ENCODE data around the gene FGF11.

Gene FGF11

DNA sequence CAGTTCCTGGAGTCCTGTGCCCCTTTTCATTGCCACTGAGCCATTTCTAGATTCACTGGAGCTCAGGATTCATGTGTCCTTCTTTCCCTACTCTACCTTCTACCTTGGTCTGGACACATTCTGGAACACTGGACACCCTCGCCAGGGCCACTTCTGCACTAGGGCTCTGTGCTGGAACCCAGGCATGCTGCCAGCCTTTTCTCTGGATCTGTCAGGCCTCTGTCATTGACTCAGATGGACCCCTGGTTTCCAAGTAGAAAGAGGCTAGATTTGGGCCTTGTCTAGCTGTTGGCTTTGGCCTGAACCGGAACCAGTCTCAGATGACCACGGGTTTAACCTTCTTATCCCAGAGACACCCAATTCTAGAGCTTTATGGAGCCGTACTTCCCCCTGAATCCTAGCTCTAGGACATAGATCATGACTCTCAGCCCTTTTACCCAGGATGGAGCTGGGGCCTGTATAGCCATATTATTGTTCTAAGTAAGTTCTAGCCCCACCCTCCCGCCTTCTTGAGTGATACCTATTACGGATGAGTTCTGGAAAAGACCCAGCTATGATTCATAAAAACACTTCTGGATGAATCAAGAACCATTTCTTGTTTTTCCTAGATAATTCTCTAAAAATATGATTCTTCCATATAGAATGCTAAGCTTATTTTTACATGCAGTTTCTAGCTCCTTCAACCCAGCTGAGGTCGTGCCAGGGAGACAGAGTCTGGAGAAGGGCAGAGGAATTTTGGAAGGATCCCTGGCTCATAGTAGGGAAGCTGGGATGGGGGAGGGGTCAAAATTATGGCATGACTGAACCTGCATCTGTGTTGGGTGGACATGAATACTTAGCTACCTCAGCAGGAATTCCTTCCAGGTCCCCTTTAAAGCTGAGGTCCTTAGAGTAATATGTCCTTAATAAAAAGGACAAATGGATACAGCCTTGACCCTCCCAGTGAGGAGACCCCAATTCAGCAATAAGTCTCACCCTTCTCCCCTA is 4.5 kb downstream of the FGF11 start:
- DNase-seq, result no peak
- TF ChIP-seq GATA1 (IDR thresholded peaks at IDR 0.05; ENCODE audit: low read depth, low read length) (no peak), POLR2A (IDR thresholded peaks at IDR 0.05; ENCODE audit: low read length) (no peak)

- TF ChIP-seq GATA1 (IDR thresholded peaks at IDR 0.05; ENCODE audit: low read depth, low read length) (no peak), POLR2A (IDR thresholded peaks at IDR 0.05; ENCODE audit: low read length) (no peak)
- peak; percentile 74 to 75 for DNase-seq
These were observed 5.6 kb downstream of the FGF11 start, which contains the start of gene CHRNB1 for GRCh38 chr17:7444682-7445618. Gene CHRNB1 (plus strand): TSS chr17:7445061. CDS start chr17:7445128, 67 bp downstream.

- DNase-seq, result peak; percentile 63 to 65
- TF ChIP-seq GATA1 (IDR thresholded peaks at IDR 0.05; ENCODE audit: low read depth, low read length) (no peak), POLR2A (IDR thresholded peaks at IDR 0.05; ENCODE audit: low read length) (no peak)
These were observed 6.3 kb downstream of the FGF11 start for GRCh38 chr17:7445619-7445968.

GRCh38 chr17:7448461-7448860 is 9.1 kb downstream of the FGF11 start:
- no peak for DNase-seq
- TF ChIP-seq GATA1 (IDR thresholded peaks at IDR 0.05; ENCODE audit: low read depth, low read length), result no peak
- no peak for TF ChIP-seq POLR2A (IDR thresholded peaks at IDR 0.05; ENCODE audit: low read length)

DNA sequence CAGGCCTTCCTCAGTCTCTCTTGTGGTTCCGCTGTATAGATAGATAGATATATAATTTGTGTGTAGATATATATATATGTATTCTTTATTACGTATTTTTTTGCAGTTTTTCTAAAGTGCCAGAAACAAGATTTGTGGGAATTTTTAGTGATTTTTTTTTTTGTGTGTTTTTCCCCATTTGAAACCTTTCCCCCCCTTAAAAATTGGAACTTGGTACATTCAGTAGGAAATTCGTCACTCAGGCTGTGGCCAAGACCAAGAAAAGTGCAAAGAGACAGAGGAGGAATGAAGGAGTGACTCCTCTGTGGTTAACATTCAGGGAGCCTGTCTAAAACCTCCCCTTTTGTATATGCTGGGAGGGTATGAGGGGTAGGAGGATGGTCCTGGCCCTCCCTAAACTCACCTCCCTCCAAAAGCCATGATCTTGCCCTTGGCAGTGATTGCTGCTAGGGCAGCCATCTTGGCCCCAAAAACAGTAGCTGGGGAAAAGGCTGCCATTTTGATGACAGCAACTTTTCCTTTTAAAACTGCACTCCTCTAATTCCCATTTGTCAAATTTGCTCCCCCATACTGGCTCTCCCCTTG is 20.7 kb downstream of the FGF11 start:
- DNase-seq, result no peak
- no peak for TF ChIP-seq POLR2A (IDR thresholded peaks at IDR 0.05; ENCODE audit: low read length)
- TF ChIP-seq GATA1 (IDR thresholded peaks at IDR 0.05; ENCODE audit: low read depth, low read length), result no peak

- TF ChIP-seq GATA1 (IDR thresholded peaks at IDR 0.05; ENCODE audit: low read depth, low read length), result no peak
- no peak for DNase-seq
These were observed 21.7 kb downstream of the FGF11 start for GRCh38 chr17:7460850-7461660.

GRCh38 chr17:7462474-7463371 is 23.4 kb downstream of the FGF11 start:
- TF ChIP-seq GATA1 (IDR thresholded peaks at IDR 0.05; ENCODE audit: low read depth, low read length) (no peak), POLR2A (IDR thresholded peaks at IDR 0.05; ENCODE audit: low read length) (no peak)

DNA sequence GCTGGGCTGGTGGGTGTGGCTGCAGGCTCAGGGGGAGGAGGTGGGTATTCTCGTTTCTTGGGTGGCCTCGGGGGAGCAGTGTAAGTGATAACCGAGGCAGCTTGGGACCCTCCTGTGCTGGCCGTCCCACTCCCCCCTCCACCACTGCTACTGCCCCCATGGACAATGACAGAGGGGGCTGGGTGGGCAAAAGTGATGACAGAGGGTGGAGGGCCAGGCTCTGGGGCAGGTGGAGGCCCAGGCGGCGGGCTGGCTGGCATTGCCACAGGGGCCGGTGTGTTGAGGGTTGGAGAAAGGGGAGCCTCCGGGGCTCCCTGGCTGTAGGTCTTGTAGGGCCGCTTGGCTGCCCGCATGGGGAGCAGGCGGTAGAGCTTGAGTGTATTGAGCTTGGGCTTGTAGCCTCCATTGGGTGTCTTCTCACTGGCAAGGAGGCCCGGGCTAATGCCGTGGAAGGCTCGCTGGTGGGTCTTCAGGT is 24.1 kb downstream of the FGF11 start:
- TF ChIP-seq GATA1 (IDR thresholded peaks at IDR 0.05; ENCODE audit: low read depth, low read length) (no peak), POLR2A (IDR thresholded peaks at IDR 0.05; ENCODE audit: low read length) (no peak)
- DNase-seq, result no peak

More at GRCh38 chr17:7462474-7463371, 23.4 kb downstream of the FGF11 start:
- DNase-seq, result no peak

DNA sequence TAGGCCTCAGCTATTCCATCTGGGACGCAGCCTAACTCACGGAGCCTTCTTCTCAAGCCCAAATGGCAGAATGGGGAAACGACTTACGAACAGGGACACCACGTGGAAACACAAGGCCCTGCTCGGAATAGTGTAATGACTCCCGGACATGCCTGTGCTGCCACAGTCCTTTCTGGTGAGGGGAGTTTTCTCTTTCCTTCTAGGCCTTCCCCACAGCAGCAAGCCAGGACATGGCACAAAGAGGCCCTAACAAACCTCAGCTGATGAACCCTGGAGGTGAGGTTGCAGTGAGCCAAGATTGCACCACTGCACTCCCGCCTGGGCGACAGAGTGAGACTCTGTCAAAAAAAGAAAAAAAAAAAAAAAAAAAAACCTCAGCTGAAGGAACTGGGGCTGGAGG is 24.8 kb downstream of the FGF11 start:
- no peak for DNase-seq
- no peak for TF ChIP-seq POLR2A (IDR thresholded peaks at IDR 0.05; ENCODE audit: low read length)
- TF ChIP-seq GATA1 (IDR thresholded peaks at IDR 0.05; ENCODE audit: low read depth, low read length), result no peak

GRCh38 chr17:7465597-7466275 is 26.4 kb downstream of the FGF11 start:
- TF ChIP-seq GATA1 (IDR thresholded peaks at IDR 0.05; ENCODE audit: low read depth, low read length), result no peak
- TF ChIP-seq POLR2A (IDR thresholded peaks at IDR 0.05; ENCODE audit: low read length), result no peak
- no peak for DNase-seq

DNA sequence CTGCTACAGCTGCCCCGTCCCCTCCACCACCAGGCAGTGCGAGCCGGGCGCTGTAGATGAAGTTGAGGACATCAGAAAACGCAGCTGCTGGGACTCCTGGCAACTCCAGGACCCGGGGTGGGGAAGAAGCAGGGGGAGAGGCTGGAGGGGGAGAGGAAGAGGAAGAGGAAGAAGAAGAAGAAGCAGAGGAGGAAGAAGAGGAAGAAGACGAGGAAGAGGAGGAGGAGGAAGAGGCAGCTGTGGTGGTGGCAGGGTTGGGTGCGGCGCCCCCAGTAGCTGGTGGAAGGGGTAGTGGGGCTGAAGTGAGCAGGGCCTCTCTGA is 27.0 kb downstream of the FGF11 start:
- TF ChIP-seq GATA1 (IDR thresholded peaks at IDR 0.05; ENCODE audit: low read depth, low read length) (no peak), POLR2A (IDR thresholded peaks at IDR 0.05; ENCODE audit: low read length) (no peak)

More for the DNA sequence above, 27.0 kb downstream of the FGF11 start:
- DNase-seq, result no peak

All from erythroblast (primary cell).